Activated CD8-positive, alpha-beta T cell treated with anti-CD3 and anti-CD28 coated beads for 36 hours (primary cell): ENCODE measurements around the gene C9orf153. TPM values are rescaled to one million over a fixed set of nuclear protein-coding genes. Genes with fewer than 3 reads are reported as not detected.
"Not testable (repeated sequence)": the region's sequence is repeated elsewhere in the genome, so short reads cannot be mapped to it uniquely, and the experiment has no call there.

ENCODE experiments used
- ATAC-seq: fragments of 200-7000 bp; cut with Tn5 transposase; one replicate; pipeline ENCODE4 v1.10.0; 2021; ENCODE audit warnings: mild to moderate bottlenecking, moderate library complexity
- CTCF ChIA-PET: fragments of 350-600 bp; sonication (Branson Sonifier 250); formaldehyde crosslinking; loops from one replicate; lab custom pipeline; 2021; ENCODE audit warnings: antibody characterized with exemption; lab: Charles Lee
- POLR2A ChIA-PET: fragments of 350-600 bp; sonication (Branson Sonifier 250); formaldehyde crosslinking; loops from one replicate; lab custom pipeline; 2021; ENCODE audit warnings: antibody characterized with exemption; lab: Charles Lee
- DNase-seq: peaks from one replicate; pipeline ENCODE4 v3.0.0-alpha.2; 2020
- H3K27ac Mint-ChIP-seq: one replicate; pipeline ENCODE4 v1.8.0; 2021; ENCODE audit warnings: mild to moderate bottlenecking, mixed read lengths
- H3K27me3 Mint-ChIP-seq: one replicate; pipeline ENCODE4 v1.8.0; 2021; ENCODE audit warnings: mixed read lengths
- H3K36me3 Mint-ChIP-seq: one replicate; pipeline ENCODE4 v1.8.0; 2021; ENCODE audit warnings: low read depth, mixed read lengths
- H3K4me1 Mint-ChIP-seq: one replicate; pipeline ENCODE4 v1.8.0; 2021; ENCODE audit warnings: low read depth, mixed read lengths
- H3K4me3 Mint-ChIP-seq: one replicate; pipeline ENCODE4 v1.8.0; 2021; ENCODE audit warnings: mild to moderate bottlenecking, moderate library complexity, mixed read lengths
- H3K9me3 Mint-ChIP-seq: one replicate; pipeline ENCODE4 v1.8.0; 2021; ENCODE audit warnings: mixed read lengths
- intact Hi-C: fragments of 100-400 bp; cut with micrococcal nuclease; formaldehyde crosslinking; loops from one replicate; pipeline ENCODE4 v1.10.0; 2022
- total RNA-seq, 2 experiments: library from RNA; stranded (reverse); gene quantifications; one replicate each; pipeline ENCODE4 v1.2.3, GENCODE V29; 2021
- TF ChIP-seq, protein P1 (sequence below): fragments of 200-600 bp; IDR thresholded peaks from one replicate; pipeline ENCODE4 v1.8.0; 2022; ENCODE audit warnings: antibody characterized with exemption, mild to moderate bottlenecking

Gene C9orf153
- total RNA-seq, 2 experiments from 2014 or later, result 0.16 to 0.40 TPM

- Mint-ChIP-seq H3K9me3 (no peaks in the 10 kb centered on the region), H3K4me3 (no peak overlapping the region), H3K27ac (no peak overlapping the region), H3K36me3 (no peaks in the 10 kb centered on the region), H3K27me3 (no peaks in the 10 kb centered on the region), H3K4me1 (no peaks in the 10 kb centered on the region)
- TF ChIP-seq, protein P1, sequence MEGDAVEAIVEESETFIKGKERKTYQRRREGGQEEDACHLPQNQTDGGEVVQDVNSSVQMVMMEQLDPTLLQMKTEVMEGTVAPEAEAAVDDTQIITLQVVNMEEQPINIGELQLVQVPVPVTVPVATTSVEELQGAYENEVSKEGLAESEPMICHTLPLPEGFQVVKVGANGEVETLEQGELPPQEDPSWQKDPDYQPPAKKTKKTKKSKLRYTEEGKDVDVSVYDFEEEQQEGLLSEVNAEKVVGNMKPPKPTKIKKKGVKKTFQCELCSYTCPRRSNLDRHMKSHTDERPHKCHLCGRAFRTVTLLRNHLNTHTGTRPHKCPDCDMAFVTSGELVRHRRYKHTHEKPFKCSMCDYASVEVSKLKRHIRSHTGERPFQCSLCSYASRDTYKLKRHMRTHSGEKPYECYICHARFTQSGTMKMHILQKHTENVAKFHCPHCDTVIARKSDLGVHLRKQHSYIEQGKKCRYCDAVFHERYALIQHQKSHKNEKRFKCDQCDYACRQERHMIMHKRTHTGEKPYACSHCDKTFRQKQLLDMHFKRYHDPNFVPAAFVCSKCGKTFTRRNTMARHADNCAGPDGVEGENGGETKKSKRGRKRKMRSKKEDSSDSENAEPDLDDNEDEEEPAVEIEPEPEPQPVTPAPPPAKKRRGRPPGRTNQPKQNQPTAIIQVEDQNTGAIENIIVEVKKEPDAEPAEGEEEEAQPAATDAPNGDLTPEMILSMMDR, result peak; percentile 32
- ATAC-seq (no peak), DNase-seq (no peak)
- ChIA-PET CTCF (interaction anchor here (0.6 to 2.5 kb wide), 31 partner anchors 8 to 1123 kb away, joined by 3 to 16 read pairs (median 4); no protein-coding TSS in a partner anchor), POLR2A (interaction anchor here (1.1 kb wide), 1 partner anchor 27 kb away, joined by 3 read pairs; no protein-coding TSS in a partner anchor)
- intact Hi-C loops, result no loop called here
These were observed 57.8 kb downstream of the C9orf153 start for GRCh38 chr9:86201474-86202337.

DNA sequence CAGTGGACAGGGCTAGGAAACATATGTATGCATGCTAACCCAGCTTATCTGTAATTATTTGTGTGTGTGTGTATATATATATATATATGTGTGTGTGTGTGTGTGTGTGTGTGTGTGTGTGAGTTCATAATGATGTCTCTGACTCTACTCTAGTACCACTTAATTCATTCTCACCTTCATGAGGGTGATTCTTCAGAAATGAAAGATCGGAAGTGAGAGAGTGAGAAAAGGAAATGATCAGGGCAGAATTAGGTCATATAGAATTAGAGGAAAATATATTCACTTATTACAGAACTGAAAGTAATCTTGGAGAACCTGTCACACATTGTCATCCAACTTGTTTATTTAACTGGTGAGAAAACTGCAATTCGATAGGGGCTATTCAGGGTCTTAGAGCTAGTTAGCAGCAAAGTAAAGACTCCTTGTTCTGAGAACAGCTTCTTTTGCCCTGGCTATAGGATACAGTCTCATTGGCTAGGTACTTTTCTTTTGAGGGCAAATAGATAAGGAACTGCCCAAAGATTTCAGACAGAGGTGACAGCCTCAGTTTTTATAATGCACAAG, 58.8 kb downstream of the C9orf153 start:
- H3K9me3 Mint-ChIP-seq, result no peaks in the 10 kb centered on the region
- TF ChIP-seq, protein P1, result no peak
- ATAC-seq, result no peak
- DNase-seq, result no peak
- no peak overlapping the region for H3K27ac Mint-ChIP-seq
- CTCF ChIA-PET, result interaction anchor here (0.6 to 2.5 kb wide), 4 partner anchors 13 to 117 kb away, joined by 3 to 15 read pairs (median 6); no protein-coding TSS in a partner anchor
- H3K4me3 Mint-ChIP-seq, result no peak overlapping the region
- no peaks in the 10 kb centered on the region for H3K4me1 Mint-ChIP-seq
- H3K27me3 Mint-ChIP-seq, result no peaks in the 10 kb centered on the region
- POLR2A ChIA-PET, result no interaction called here
- intact Hi-C loops, result no loop called here
- no peaks in the 10 kb centered on the region for H3K36me3 Mint-ChIP-seq

- intact Hi-C loops, result no loop called here
- Mint-ChIP-seq H3K4me1 (no peaks in the 10 kb centered on the region), H3K36me3 (no peaks in the 10 kb centered on the region), H3K4me3 (no peak overlapping the region), H3K9me3 (peaks cover 18% of the 10 kb centered on the region), H3K27me3 (no peaks in the 10 kb centered on the region), H3K27ac (no peak overlapping the region)
- ChIA-PET CTCF (interaction anchor here (1.4 kb wide), 1 partner anchor 9 kb away, joined by 4 read pairs; no protein-coding TSS in a partner anchor), POLR2A (no interaction called here)
- DNase-seq, result no peak
- TF ChIP-seq, protein P1, result no peak
- no peak for ATAC-seq
These were observed 66.4 kb downstream of the C9orf153 start for GRCh38 chr9:86193088-86193487.

GRCh38 chr9:86190700-86191099, 68.8 kb downstream of the C9orf153 start:
- H3K27me3 Mint-ChIP-seq, CTCF ChIA-PET, POLR2A ChIA-PET, ATAC-seq, H3K4me3 Mint-ChIP-seq, H3K36me3 Mint-ChIP-seq, H3K4me1 Mint-ChIP-seq, intact Hi-C loops, DNase-seq, H3K27ac Mint-ChIP-seq: not testable (repeated sequence)
- H3K9me3 Mint-ChIP-seq, result peaks cover 18% of the 10 kb centered on the region

GRCh38 chr9:86187121-86187520, 72.3 kb downstream of the C9orf153 start:
- Mint-ChIP-seq H3K9me3 (peaks cover 6% of the 10 kb centered on the region), H3K4me1 (no peaks in the 10 kb centered on the region), H3K36me3 (no peaks in the 10 kb centered on the region), H3K4me3 (no peak overlapping the region), H3K27me3 (no peaks in the 10 kb centered on the region), H3K27ac (no peak overlapping the region)
- POLR2A ChIA-PET, result no interaction called here
- ATAC-seq (no peak), DNase-seq (no peak)
- TF ChIP-seq, protein P1, result no peak
- intact Hi-C loops, result no loop called here
- CTCF ChIA-PET, result no interaction called here
